ENCODE data around the gene CD24.

CD24 gene

GRCh38 chr6:106927531-106928398, 46.8 kb downstream of the CD24 start:
- Histone ChIP-seq H3K79me2 (ENCODE audit: control insufficient read depth, insufficient read depth, low read length, unreplicated experiment) (no peaks in the 10 kb centered on the region), H3K36me3 (ENCODE audit: insufficient read depth, low read length) (no peaks in the 10 kb centered on the region), H2AFZ (ENCODE audit: low read length, unreplicated experiment) (no peak overlapping the region), H3K4me3 (ENCODE audit: low read depth, low read length) (no peak overlapping the region), H3K4me1 (ENCODE audit: control insufficient read depth, insufficient read depth, low read length, unreplicated experiment) (no peaks in the 10 kb centered on the region), H3K27me3 (ENCODE audit: insufficient read depth, low read length) (peaks cover 73% of the 10 kb centered on the region), H3K27ac (ENCODE audit: low read depth, low read length) (no peak overlapping the region)

- no peaks in the 10 kb centered on the region for H3K36me3 ChIP-seq (ENCODE audit: insufficient read depth, low read length)
- H2AFZ ChIP-seq (ENCODE audit: low read length, unreplicated experiment): no peak overlapping the region
- peaks cover 68% of the 10 kb centered on the region for H3K27me3 ChIP-seq (ENCODE audit: insufficient read depth, low read length)
- H3K79me2 ChIP-seq (ENCODE audit: control insufficient read depth, insufficient read depth, low read length, unreplicated experiment): no peaks in the 10 kb centered on the region
- H3K4me3 ChIP-seq (ENCODE audit: low read depth, low read length): no peak overlapping the region
- H3K27ac ChIP-seq (ENCODE audit: low read depth, low read length): no peak overlapping the region
- H3K4me1 ChIP-seq (ENCODE audit: control insufficient read depth, insufficient read depth, low read length, unreplicated experiment): no peaks in the 10 kb centered on the region
Observed at GRCh38 chr6:106925948-106926347, 48.6 kb downstream of the CD24 start.

- no peak overlapping the region for H3K4me3 ChIP-seq (ENCODE audit: low read depth, low read length)
- no peak overlapping the region for H3K27ac ChIP-seq (ENCODE audit: low read depth, low read length)
- H3K36me3 ChIP-seq (ENCODE audit: insufficient read depth, low read length): no peaks in the 10 kb centered on the region
- H3K4me1 ChIP-seq (ENCODE audit: control insufficient read depth, insufficient read depth, low read length, unreplicated experiment): no peaks in the 10 kb centered on the region
- no peak overlapping the region for H2AFZ ChIP-seq (ENCODE audit: low read length, unreplicated experiment)
- no peaks in the 10 kb centered on the region for H3K79me2 ChIP-seq (ENCODE audit: control insufficient read depth, insufficient read depth, low read length, unreplicated experiment)
- H3K27me3 ChIP-seq (ENCODE audit: insufficient read depth, low read length): peaks cover 74% of the 10 kb centered on the region
Observed at GRCh38 chr6:106924694-106925523, 49.6 kb downstream of the CD24 start.

- H2AFZ ChIP-seq (ENCODE audit: low read length, unreplicated experiment): no peak overlapping the region
- H3K27ac ChIP-seq (ENCODE audit: low read depth, low read length): no peak overlapping the region
- H3K4me1 ChIP-seq (ENCODE audit: control insufficient read depth, insufficient read depth, low read length, unreplicated experiment): no peaks in the 10 kb centered on the region
- H3K27me3 ChIP-seq (ENCODE audit: insufficient read depth, low read length): peaks cover 81% of the 10 kb centered on the region
- no peaks in the 10 kb centered on the region for H3K36me3 ChIP-seq (ENCODE audit: insufficient read depth, low read length)
- no peaks in the 10 kb centered on the region for H3K79me2 ChIP-seq (ENCODE audit: control insufficient read depth, insufficient read depth, low read length, unreplicated experiment)
- no peak overlapping the region for H3K4me3 ChIP-seq (ENCODE audit: low read depth, low read length)
Observed at GRCh38 chr6:106922626-106923025, 51.9 kb downstream of the CD24 start.

Measured in ACC112 (cell line).